IPS-18c (cell line): Measurements from ENCODE around the gene HBA2.
"Not testable (repeated sequence)": the region's sequence is repeated elsewhere in the genome, so short reads cannot be mapped to it uniquely, and the experiment has no call there.

Experiments
- H3K4me3 ChIP-seq: 2 replicates; pipeline ENCODE4 v1.7.0; 2013; ENCODE audit warnings: low read depth, mild to moderate bottlenecking, low read length, moderate library complexity; ENCODE audit not compliant: insufficient read depth
- H3K9me3 ChIP-seq: one replicate; pipeline ENCODE4 v1.6.1; 2013; ENCODE audit warnings: mild to moderate bottlenecking, low read length, moderate library complexity; ENCODE audit not compliant: control insufficient read depth, insufficient read depth

The HBA2 gene

GRCh38 chr16:172374-172941 lies at the start of gene HBA2:
Gene HBA2 (plus strand): TSS chr16:172876. CDS start chr16:172913, 37 bp downstream.
- H3K9me3 ChIP-seq, H3K4me3 ChIP-seq: not testable (repeated sequence)

- H3K4me3 ChIP-seq, H3K9me3 ChIP-seq: not testable (repeated sequence)
Measured at GRCh38 chr16:123558-124350, 48.9 kb upstream of the HBA2 start.

GRCh38 chr16:125011-125410 lies 47.7 kb upstream of the HBA2 start:
- no peak overlapping the region for H3K4me3 ChIP-seq
- peaks cover 3% of the 10 kb centered on the region for H3K9me3 ChIP-seq

- H3K9me3 ChIP-seq: peaks cover 3% of the 10 kb centered on the region
- no peak overlapping the region for H3K4me3 ChIP-seq
Measured at GRCh38 chr16:129075-129474, 43.6 kb upstream of the HBA2 start.

- peaks cover 3% of the 10 kb centered on the region for H3K9me3 ChIP-seq
- H3K4me3 ChIP-seq: no peak overlapping the region
Measured at GRCh38 chr16:130533-131173, 42.0 kb upstream of the HBA2 start.

- Histone ChIP-seq H3K9me3 (peaks cover 3% of the 10 kb centered on the region), H3K4me3 (no peak overlapping the region)
Measured at GRCh38 chr16:132120-132519, 40.6 kb upstream of the HBA2 start.

- Histone ChIP-seq H3K9me3 (no peaks in the 10 kb centered on the region), H3K4me3 (no peak overlapping the region)
Measured at GRCh38 chr16:133716-134115, 39.0 kb upstream of the HBA2 start.

- H3K4me3 ChIP-seq: peak overlapping the region; percentile 68
- H3K9me3 ChIP-seq: no peaks in the 10 kb centered on the region
Measured at GRCh38 chr16:138049-138417, 34.6 kb upstream of the HBA2 start.

- Histone ChIP-seq H3K9me3 (no peaks in the 10 kb centered on the region), H3K4me3 (no peak overlapping the region)
Measured at GRCh38 chr16:140175-140857, 32.4 kb upstream of the HBA2 start.

- Histone ChIP-seq H3K9me3 (no peaks in the 10 kb centered on the region), H3K4me3 (no peak overlapping the region)
Measured at GRCh38 chr16:142405-142967, 30.2 kb upstream of the HBA2 start.

GRCh38 chr16:143047-143446 lies 29.6 kb upstream of the HBA2 start:
- no peaks in the 10 kb centered on the region for H3K9me3 ChIP-seq
- no peak overlapping the region for H3K4me3 ChIP-seq

GRCh38 chr16:143456-143855 lies 29.2 kb upstream of the HBA2 start:
- Histone ChIP-seq H3K9me3 (no peaks in the 10 kb centered on the region), H3K4me3 (no peak overlapping the region)

- H3K4me3 ChIP-seq: no peak overlapping the region
Measured at GRCh38 chr16:144797-145252, 27.9 kb upstream of the HBA2 start.

GRCh38 chr16:146646-147045 lies 26.0 kb upstream of the HBA2 start:
- no peak overlapping the region for H3K4me3 ChIP-seq
- H3K9me3 ChIP-seq: no peaks in the 10 kb centered on the region

More at GRCh38 chr16:144797-145252, 27.9 kb upstream of the HBA2 start:
- H3K9me3 ChIP-seq: no peaks in the 10 kb centered on the region

- H3K9me3 ChIP-seq: no peaks in the 10 kb centered on the region
- no peak overlapping the region for H3K4me3 ChIP-seq
Measured at GRCh38 chr16:149024-149660, 23.5 kb upstream of the HBA2 start.

GRCh38 chr16:152141-153128 lies 20.2 kb upstream of the HBA2 start, which contains the start of gene HBZ:
Gene HBZ (plus strand): TSS chr16:152644. CDS start chr16:152910, 266 bp downstream.
- no peaks in the 10 kb centered on the region for H3K9me3 ChIP-seq
- no peak within 1 kb of the TSS for H3K4me3 ChIP-seq
